Spleen (tissue), 7 donors: ENCODE results near the gene FLOT1.

Experiments
- CTCF ChIP-seq, 11 experiments: fragments of 200-600 bp in 7 of 11; fragments of 450-650 bp in 4 of 11; sonication (generic) in 4 of 11; IDR thresholded peaks in 8 of 11; conservative IDR thresholded peaks in 3 of 11; 1 replicate in 7 of 11; 2 replicates in 4 of 11; pipeline versions ENCODE4 v1.4.0 to v1.8.0; 2016 to 2021; ENCODE audit warnings: antibody characterized with exemption in 11 of 11, inconsistent platforms in 4 of 11, mild to moderate bottlenecking in 1 of 11
- POLR2AphosphoS5 ChIP-seq, 3 donors: sonication (generic); formaldehyde crosslinking; IDR thresholded peaks; one replicate each; pipeline ENCODE4 v1.5.1; 2017; ENCODE audit warnings: antibody characterized with exemption in 3 of 3
- donor health status: DM: no; HTN: no; CAD: no; lungs with moderate emphysema.
- donor health status: DM: no; HTN: no; CAD: no.
- donor health status: DM: no; HTN: no; CAD: no.

- TF ChIP-seq CTCF (IDR thresholded peaks at IDR 0.05 in 8 of 11, conservative IDR thresholded peaks at IDR 0.05 in 3 of 11) (peak; percentile 86 to 98 (median 97)), POLR2AphosphoS5 (IDR thresholded peaks at IDR 0.05) (peak; percentile 87 to 95 (median 89))
Measured at GRCh38 chr6:30678964-30679726, 63.3 kb downstream of the FLOT1 start.
